GM12878 (cell line): ENCODE measurements around the gene SLC19A2. TPM values are rescaled to one million over a fixed set of nuclear protein-coding genes. Genes with fewer than 3 reads are reported as not detected.

Experiments
- ATAC-seq: fragments of 200-7000 bp; cut with Tn5 transposase; 3 replicates; pipeline ENCODE4 v1.9.1; 2020; ENCODE audit warnings: mild to moderate bottlenecking, moderate library complexity
- BruUV-seq: library from RNA; stranded (reverse); fragments of 400-500 nt; replicated peaks from 2 replicates; lab custom pipeline; 2021; lab: Mats Ljungman, UMichigan
- CTCF ChIA-PET: fragments of 300-600 bp; sonication (Branson Sonifier 250); formaldehyde crosslinking; extraction: SDS; loops from one replicate; lab custom pipeline; 2021; ENCODE audit warnings: inconsistent platforms; lab: Yijun Ruan, JAX
- POLR2A ChIA-PET: fragments of 350-600 bp; formaldehyde crosslinking; extraction: SDS; loops from one replicate; lab custom pipeline; 2021; ENCODE audit warnings: inconsistent platforms; lab: Charles Lee
- RAD21 ChIA-PET: fragments of 300-600 bp; sonication (Branson Sonifier 250); formaldehyde crosslinking; loops from one replicate; lab custom pipeline; 2023; ENCODE audit warnings: antibody characterized with exemption; ENCODE audit not compliant: unreplicated experiment; lab: Charles Lee
- SMC1A ChIA-PET: fragments of 300-600 bp; sonication (Branson Sonifier 250); formaldehyde crosslinking; loops from one replicate; lab custom pipeline; 2023; ENCODE audit not compliant: unreplicated experiment, uncharacterized antibody; lab: Charles Lee
- DNase-seq: peaks from one replicate; pipeline ENCODE4 v3.0.0-alpha.2; 2011; ENCODE audit warnings: low read depth, low spot score
- FAIRE-seq: peaks from 3 replicates; lab custom pipeline; 2011; peaks lifted over from hg19 to GRCh38; lab: Jason Lieb, UNC
- H2AFZ ChIP-seq: 2 replicates; pipeline ENCODE4 v1.6.0; 2011; ENCODE audit warnings: low read depth, low read length, control low read depth; ENCODE audit not compliant: control insufficient read depth
- H3K27ac ChIP-seq: 2 replicates; pipeline ENCODE4 v1.5.1; 2011; ENCODE audit warnings: control low read depth; ENCODE audit not compliant: control insufficient read depth, insufficient read depth
- H3K27me3 ChIP-seq, 2 experiments: replicated peaks in 1 of 2; 2 replicates each; pipeline versions ENCODE4 v1.6.0 to v1.6.1; 2011; ENCODE audit warnings: low read length in 1 of 2; ENCODE audit not compliant: control insufficient read depth in 2 of 2, insufficient read depth in 2 of 2
- H3K36me3 ChIP-seq, 2 experiments: 2 replicates each; pipeline ENCODE4 v1.5.1; 2011; ENCODE audit warnings: low read length in 1 of 2; ENCODE audit not compliant: control insufficient read depth in 2 of 2, insufficient read depth in 2 of 2
- H3K4me1 ChIP-seq: 2 replicates; pipeline ENCODE4 v1.6.1; 2011; ENCODE audit warnings: mild to moderate bottlenecking, low read length, moderate library complexity, mixed read lengths; ENCODE audit not compliant: control insufficient read depth, insufficient read depth
- H3K4me2 ChIP-seq: 2 replicates; pipeline ENCODE4 v1.6.0; 2011; ENCODE audit warnings: control low read depth; ENCODE audit not compliant: control insufficient read depth, insufficient read depth
- H3K4me3 ChIP-seq: fragments of 200-600 bp; sonication (generic); 2 replicates; pipeline ENCODE4 v1.5.1; 2016
- H3K79me2 ChIP-seq: 2 replicates; pipeline ENCODE4 v1.6.0; 2011; ENCODE audit warnings: low read length; ENCODE audit not compliant: control insufficient read depth, insufficient read depth
- H3K9ac ChIP-seq: 2 replicates; pipeline ENCODE4 v1.8.0; 2011; ENCODE audit warnings: low read length, control low read depth, mixed read lengths; ENCODE audit not compliant: control insufficient read depth, insufficient read depth
- H3K9me3 ChIP-seq: replicated peaks from 3 replicates; pipeline ENCODE4 v1.5.1; 2011; ENCODE audit warnings: mild to moderate bottlenecking, low read length; ENCODE audit not compliant: control insufficient read depth, insufficient read depth
- H4K20me1 ChIP-seq: 2 replicates; pipeline ENCODE4 v1.6.0; 2011; ENCODE audit not compliant: control insufficient read depth, insufficient read depth
- BHLHE40 ChIP-seq, 2 experiments: fragments of 450-650 bp in 1 of 2; IDR thresholded peaks; 2 replicates each; pipeline ENCODE4 v1.6.1; 2011 to 2017; ENCODE audit warnings: low read depth in 2 of 2, borderline replicate concordance in 1 of 2, improper control_type of control experiment in 1 of 2, low read length in 1 of 2, mild to moderate bottlenecking in 1 of 2
- CBX3 ChIP-seq: fragments of 200-600 bp; sonication (generic); IDR thresholded peaks from 2 replicates; pipeline ENCODE4 v1.6.1; 2016; ENCODE audit warnings: low read depth, borderline replicate concordance
- EED ChIP-seq: sonication (generic); IDR thresholded peaks from 2 replicates; pipeline ENCODE4 v1.6.1; 2016; ENCODE audit warnings: antibody characterized with exemption, low read depth
- IKZF1 ChIP-seq: fragments of 450-650 bp; conservative IDR thresholded peaks from 2 replicates; pipeline ENCODE4 v1.6.1; 2017; ENCODE audit warnings: antibody characterized with exemption, mild to moderate bottlenecking
- IKZF2 ChIP-seq, 2 experiments: fragments of 450-650 bp; IDR thresholded peaks; 2 replicates each; pipeline ENCODE4 v1.6.1; 2017; ENCODE audit warnings: mild to moderate bottlenecking in 2 of 2, moderate library complexity in 2 of 2
- JUNB ChIP-seq: IDR thresholded peaks from 2 replicates; pipeline ENCODE4 v1.6.1; 2016; ENCODE audit warnings: antibody characterized with exemption, mild to moderate bottlenecking
- MTA3 ChIP-seq: IDR thresholded peaks from 2 replicates; pipeline ENCODE4 v1.6.1; 2012; ENCODE audit warnings: low read length, inconsistent platforms, borderline replicate concordance
- RFX5 ChIP-seq: IDR thresholded peaks from 2 replicates; pipeline ENCODE4 v1.6.1; 2011; ENCODE audit warnings: low read depth, low read length, improper control_type of control experiment
- SIN3A ChIP-seq: IDR thresholded peaks from 2 replicates; pipeline ENCODE4 v1.6.1; 2012; ENCODE audit warnings: low read depth, low read length, improper control_type of control experiment
- SREBF1 ChIP-seq: IDR thresholded peaks from 2 replicates; pipeline ENCODE4 v1.6.1; 2012; ENCODE audit warnings: mild to moderate bottlenecking, low read length
- STAT1 ChIP-seq: fragments of 450-650 bp; conservative IDR thresholded peaks from 2 replicates; pipeline ENCODE4 v1.6.1; 2014; ENCODE audit warnings: antibody characterized with exemption, mild to moderate bottlenecking
- TAF1 ChIP-seq: IDR thresholded peaks from 2 replicates; pipeline ENCODE4 v1.6.1; 2011; ENCODE audit warnings: mild to moderate bottlenecking, low read depth, low read length, borderline replicate concordance
- TCF12 ChIP-seq: IDR thresholded peaks from 2 replicates; pipeline ENCODE4 v1.6.1; 2011; ENCODE audit warnings: low read depth, mild to moderate bottlenecking, low read length
- ZNF24 ChIP-seq: fragments of 450-650 bp; IDR thresholded peaks from 2 replicates; pipeline ENCODE4 v1.6.1; 2017; ENCODE audit warnings: antibody characterized with exemption, mild to moderate bottlenecking
- WGBS: methylation state at CpG from one replicate; pipeline ENCODE4 v1.1.6; 2016; ENCODE audit warnings: low lambda C conversion rate; ENCODE audit not compliant: insufficient replicate concordance, insufficient coverage; ENCODE audit errors: missing lambda C conversion rate; 5-methylcytosine and 5-hydroxymethylcytosine counted together
- in situ Hi-C: fragments of 300-500 bp; cut with MboI; formaldehyde crosslinking; loops from 9 replicates; pipeline ENCODE4 v1.14.3; 2018; ENCODE audit warnings: mixed read lengths
- intact Hi-C: fragments of 100-400 bp; cut with micrococcal nuclease; formaldehyde crosslinking; loops from one replicate; pipeline ENCODE4 v1.14.2; 2022; ENCODE audit not compliant: unreplicated experiment
- polyA plus RNA-seq, 11 experiments: library from polyadenylated mRNA; depleted of rRNA in 4 of 11; unstranded in 6 of 11; stranded (reverse) in 5 of 11; fragments of >200 nt; fragmentation: Nextera tagmentation in 4 of 11; fragmentation: Illumina TruSeq in 1 of 11; extraction: Ambion mirVana in 4 of 11; extraction: Trizol in 1 of 11; gene quantifications; 1 replicate in 1 of 11; 2 replicates in 10 of 11; pipeline versions ENCODE4 v1.2.1 to v1.2.3, GENCODE V29; 2011 to 2016; ENCODE audit warnings: inconsistent platforms in 2 of 11, missing spikeins in 2 of 11, low read depth in 1 of 11
- small RNA-seq: library from RNA; depleted of rRNA; stranded (forward); fragments of <200 nt; gene quantifications from one replicate; pipeline ENCODE3, GENCODE V24; 2014
- total RNA-seq, 4 experiments: library from RNA; depleted of rRNA in 3 of 4; stranded (reverse); fragments of >200 nt in 3 of 4; fragmentation: Illumina TruSeq in 1 of 4; extraction: Trizol in 1 of 4; gene quantifications; 2 replicates each; pipeline versions ENCODE4 v1.2.1 to v1.2.3, GENCODE V29; 2013 to 2021
- TF ChIP-seq, protein P1 (sequence below): IDR thresholded peaks from 2 replicates; pipeline ENCODE4 v1.6.1; 2012; ENCODE audit warnings: low read depth, low read length, improper control_type of control experiment
- TF ChIP-seq, protein P2 (sequence below): IDR thresholded peaks from 2 replicates; pipeline ENCODE4 v1.6.1; 2011; ENCODE audit warnings: low read depth, low read length, improper control_type of control experiment, borderline replicate concordance

SLC19A2 gene
- total and polyA plus RNA-seq, 10 of the 15 experiments (the other 5 are each of a cell fraction or from before 2014, with no cell fraction given) = 1.2 to 7.8 (median 2.5) TPM

DNA sequence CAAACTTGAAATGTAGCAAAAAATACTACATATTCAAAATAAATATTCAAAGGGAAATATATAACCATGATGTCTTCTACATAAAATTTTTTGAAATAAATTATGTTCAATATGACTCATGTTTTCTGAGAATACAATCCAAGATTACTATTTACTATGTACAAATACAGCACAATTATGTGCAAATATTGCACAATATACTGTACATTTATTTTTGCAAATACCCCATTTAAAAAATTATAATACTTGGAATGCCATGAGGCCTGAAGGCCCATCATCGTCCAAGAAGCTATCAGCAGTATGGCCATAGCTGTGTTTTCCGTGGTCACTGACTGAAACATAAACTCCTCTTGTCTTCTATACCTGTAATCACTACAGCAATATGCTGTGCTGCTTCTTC lies 70.8 kb downstream of the SLC19A2 start:
- H2AFZ ChIP-seq = no peak overlapping the region
- ChIA-PET CTCF (interaction anchor here (1.3 kb wide), 1 partner anchor 8 kb away, joined by 3 read pairs; no protein-coding TSS in a partner anchor), RAD21 (no interaction called here), POLR2A (no interaction called here), SMC1A (no interaction called here)
- DNase-seq (no peak), FAIRE-seq (no peak), ATAC-seq (no peak)
- H3K9me3 ChIP-seq = no peaks in the 10 kb centered on the region
- no peak overlapping the region for H3K4me2 ChIP-seq
- no peaks in the 10 kb centered on the region for H3K79me2 ChIP-seq
- BruUV-seq = no TSS peak
- in situ Hi-C loops = no loop called here
- no peak overlapping the region for H3K4me3 ChIP-seq
- no peak overlapping the region for H3K27ac ChIP-seq
- H4K20me1 ChIP-seq = no peaks in the 10 kb centered on the region
- H3K9ac ChIP-seq = no peak overlapping the region
- intact Hi-C loops = no loop called here
- H3K4me1 ChIP-seq = no peaks in the 10 kb centered on the region
- TF ChIP-seq JUNB (no peak), SIN3A (no peak), BHLHE40 (IDR thresholded peaks at IDR 0.05; ENCODE audit: borderline replicate concordance in 1 of 2, low read depth in 2 of 2, low read length in 1 of 2) (no peak), TCF12 (no peak), IKZF1 (no peak), IKZF2 (IDR thresholded peaks at IDR 0.05) (no peak), SREBF1 (no peak), CBX3 (no peak), STAT1 (no peak), MTA3 (no peak), TAF1 (no peak), ZNF24 (no peak), RFX5 (no peak), EED (no peak)
- TF ChIP-seq, protein P1, sequence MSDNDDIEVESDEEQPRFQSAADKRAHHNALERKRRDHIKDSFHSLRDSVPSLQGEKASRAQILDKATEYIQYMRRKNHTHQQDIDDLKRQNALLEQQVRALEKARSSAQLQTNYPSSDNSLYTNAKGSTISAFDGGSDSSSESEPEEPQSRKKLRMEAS = no peak
- TF ChIP-seq, protein P2, sequence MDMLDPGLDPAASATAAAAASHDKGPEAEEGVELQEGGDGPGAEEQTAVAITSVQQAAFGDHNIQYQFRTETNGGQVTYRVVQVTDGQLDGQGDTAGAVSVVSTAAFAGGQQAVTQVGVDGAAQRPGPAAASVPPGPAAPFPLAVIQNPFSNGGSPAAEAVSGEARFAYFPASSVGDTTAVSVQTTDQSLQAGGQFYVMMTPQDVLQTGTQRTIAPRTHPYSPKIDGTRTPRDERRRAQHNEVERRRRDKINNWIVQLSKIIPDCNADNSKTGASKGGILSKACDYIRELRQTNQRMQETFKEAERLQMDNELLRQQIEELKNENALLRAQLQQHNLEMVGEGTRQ = no peak
- no peaks in the 10 kb centered on the region for H3K36me3 ChIP-seq
- no peaks in the 10 kb centered on the region for H3K27me3 ChIP-seq
- 90% methylated on average over 2 of the region's 2 CpGs for WGBS

Small RNA genes lying within 50 kb of the gene (small RNA-seq; reads per million reads assigned to genes)
- gene AL021068.2 = not detected

Other genes starting within 250 kb of the SLC19A2 start
- 1.5 and 2.1 TPM in 2 replicates for gene NME7, start 118.1 kb downstream of the SLC19A2 start, total RNA-seq (2014; rRNA removed)
- 5.4 and 6.2 TPM in 2 replicates for gene NME7, start 118.1 kb downstream of the SLC19A2 start, total RNA-seq (2014; rRNA removed; fragmentation: Illumina TruSeq; extraction: Trizol)
- gene NME7, start 118.1 kb downstream of the SLC19A2 start, total RNA-seq (2021) = 3.7 and 4.2 TPM in 2 replicates
- 15.6 and 24.6 TPM in 2 replicates for gene NME7, start 118.1 kb downstream of the SLC19A2 start, polyA plus RNA-seq (2011; rRNA removed)
- 6.6 and 7.2 TPM in 2 replicates for gene NME7, start 118.1 kb downstream of the SLC19A2 start, polyA plus RNA-seq (2014; fragmentation: Illumina TruSeq; extraction: Trizol)
- 1 to 10 TPM; 8.0 to 8.1 TPM for gene NME7, start 118.1 kb downstream of the SLC19A2 start, polyA plus RNA-seq (2014; fragmentation: Nextera tagmentation; extraction: Ambion mirVana)
- gene NME7, start 118.1 kb downstream of the SLC19A2 start, polyA plus RNA-seq (2014; rRNA removed) = 4.5 and 5.5 TPM in 2 replicates
- 1 to 10 TPM; 7.2 to 8.2 TPM for gene NME7, start 118.1 kb downstream of the SLC19A2 start, polyA plus RNA-seq (2016; fragmentation: Nextera tagmentation; extraction: Ambion mirVana)
- gene BLZF1, start 117.7 kb downstream of the SLC19A2 start, total RNA-seq (2014; rRNA removed) = 6.6 and 9.2 TPM in 2 replicates
- 8.9 and 10.0 TPM in 2 replicates for gene BLZF1, start 117.7 kb downstream of the SLC19A2 start, total RNA-seq (2014; rRNA removed; fragmentation: Illumina TruSeq; extraction: Trizol)
- gene BLZF1, start 117.7 kb downstream of the SLC19A2 start, total RNA-seq (2021) = 7.0 and 7.2 TPM in 2 replicates
- gene BLZF1, start 117.7 kb downstream of the SLC19A2 start, polyA plus RNA-seq (2011; rRNA removed) = 11.9 and 21.5 TPM in 2 replicates
- gene BLZF1, start 117.7 kb downstream of the SLC19A2 start, polyA plus RNA-seq (2014; fragmentation: Illumina TruSeq; extraction: Trizol) = 9.1 and 11.2 TPM in 2 replicates
- gene BLZF1, start 117.7 kb downstream of the SLC19A2 start, polyA plus RNA-seq (2014; fragmentation: Nextera tagmentation; extraction: Ambion mirVana) = 1 to 10 TPM; 6.4 to 9.4 TPM
- 4.1 and 5.1 TPM in 2 replicates for gene BLZF1, start 117.7 kb downstream of the SLC19A2 start, polyA plus RNA-seq (2014; rRNA removed)
- gene BLZF1, start 117.7 kb downstream of the SLC19A2 start, polyA plus RNA-seq (2016; fragmentation: Nextera tagmentation; extraction: Ambion mirVana) = 10 to 100 TPM; 10.2 to 11.7 TPM
- gene CCDC181, start 58.5 kb downstream of the SLC19A2 start, total RNA-seq (2014; rRNA removed) = not detected in 2 replicates
- not detected in 2 replicates for gene CCDC181, start 58.5 kb downstream of the SLC19A2 start, total RNA-seq (2014; rRNA removed; fragmentation: Illumina TruSeq; extraction: Trizol)
- not detected in 2 replicates for gene CCDC181, start 58.5 kb downstream of the SLC19A2 start, total RNA-seq (2021)
- gene CCDC181, start 58.5 kb downstream of the SLC19A2 start, polyA plus RNA-seq (2011; rRNA removed) = not detected in 2 replicates
- gene CCDC181, start 58.5 kb downstream of the SLC19A2 start, polyA plus RNA-seq (2014; fragmentation: Illumina TruSeq; extraction: Trizol) = not detected in 2 replicates
- not detected for gene CCDC181, start 58.5 kb downstream of the SLC19A2 start, polyA plus RNA-seq (2014; fragmentation: Nextera tagmentation; extraction: Ambion mirVana)
- gene CCDC181, start 58.5 kb downstream of the SLC19A2 start, polyA plus RNA-seq (2014; rRNA removed) = not detected in 2 replicates
- gene CCDC181, start 58.5 kb downstream of the SLC19A2 start, polyA plus RNA-seq (2016; fragmentation: Nextera tagmentation; extraction: Ambion mirVana) = not detected
- under 0.01 and 0.22 TPM in 2 replicates for gene F5, start 100.5 kb upstream of the SLC19A2 start, total RNA-seq (2014; rRNA removed)
- gene F5, start 100.5 kb upstream of the SLC19A2 start, total RNA-seq (2014; rRNA removed; fragmentation: Illumina TruSeq; extraction: Trizol) = 0.09 and 0.18 TPM in 2 replicates
- gene F5, start 100.5 kb upstream of the SLC19A2 start, total RNA-seq (2021) = 0.29 and 0.72 TPM in 2 replicates
- 3.8 and 4.9 TPM in 2 replicates for gene F5, start 100.5 kb upstream of the SLC19A2 start, polyA plus RNA-seq (2011; rRNA removed)
- 0.40 and 0.54 TPM in 2 replicates for gene F5, start 100.5 kb upstream of the SLC19A2 start, polyA plus RNA-seq (2014; fragmentation: Illumina TruSeq; extraction: Trizol)
- gene F5, start 100.5 kb upstream of the SLC19A2 start, polyA plus RNA-seq (2014; fragmentation: Nextera tagmentation; extraction: Ambion mirVana) = under 1 TPM; 0.29 to 0.46 TPM
- 0.09 and 0.47 TPM in 2 replicates for gene F5, start 100.5 kb upstream of the SLC19A2 start, polyA plus RNA-seq (2014; rRNA removed)
- under 1 TPM; 0.13 to 0.35 TPM for gene F5, start 100.5 kb upstream of the SLC19A2 start, polyA plus RNA-seq (2016; fragmentation: Nextera tagmentation; extraction: Ambion mirVana)
- gene SELP, start 144.2 kb upstream of the SLC19A2 start, total RNA-seq (2014; rRNA removed) = not detected in 2 replicates
- 0.04 TPM in 1 of 2 replicates, not detected in the other for gene SELP, start 144.2 kb upstream of the SLC19A2 start, total RNA-seq (2014; rRNA removed; fragmentation: Illumina TruSeq; extraction: Trizol)
- not detected in 2 replicates for gene SELP, start 144.2 kb upstream of the SLC19A2 start, total RNA-seq (2021)
- 0.23 and 0.40 TPM in 2 replicates for gene SELP, start 144.2 kb upstream of the SLC19A2 start, polyA plus RNA-seq (2011; rRNA removed)
- 0.06 TPM in 1 of 2 replicates, not detected in the other for gene SELP, start 144.2 kb upstream of the SLC19A2 start, polyA plus RNA-seq (2014; fragmentation: Illumina TruSeq; extraction: Trizol)
- gene SELP, start 144.2 kb upstream of the SLC19A2 start, polyA plus RNA-seq (2014; fragmentation: Nextera tagmentation; extraction: Ambion mirVana) = not detected
- not detected in 2 replicates for gene SELP, start 144.2 kb upstream of the SLC19A2 start, polyA plus RNA-seq (2014; rRNA removed)
- not detected for gene SELP, start 144.2 kb upstream of the SLC19A2 start, polyA plus RNA-seq (2016; fragmentation: Nextera tagmentation; extraction: Ambion mirVana)
- 37.2 and 41.6 TPM in 2 replicates for gene SELL, start 225.7 kb upstream of the SLC19A2 start, total RNA-seq (2014; rRNA removed)
- gene SELL, start 225.7 kb upstream of the SLC19A2 start, total RNA-seq (2014; rRNA removed; fragmentation: Illumina TruSeq; extraction: Trizol) = 50.5 and 52.1 TPM in 2 replicates
- 43.6 and 55.2 TPM in 2 replicates for gene SELL, start 225.7 kb upstream of the SLC19A2 start, total RNA-seq (2021)
- 49.7 and 61.0 TPM in 2 replicates for gene SELL, start 225.7 kb upstream of the SLC19A2 start, polyA plus RNA-seq (2011; rRNA removed)
- gene SELL, start 225.7 kb upstream of the SLC19A2 start, polyA plus RNA-seq (2014; fragmentation: Illumina TruSeq; extraction: Trizol) = 66.0 and 78.2 TPM in 2 replicates
- 10 to 100 TPM; 53.5 to 63.2 TPM for gene SELL, start 225.7 kb upstream of the SLC19A2 start, polyA plus RNA-seq (2014; fragmentation: Nextera tagmentation; extraction: Ambion mirVana)
- gene SELL, start 225.7 kb upstream of the SLC19A2 start, polyA plus RNA-seq (2014; rRNA removed) = 29.6 and 40.9 TPM in 2 replicates
- 10 to 100 TPM; 31.8 to 35.3 TPM for gene SELL, start 225.7 kb upstream of the SLC19A2 start, polyA plus RNA-seq (2016; fragmentation: Nextera tagmentation; extraction: Ambion mirVana)
- gene SELE, start 248.1 kb upstream of the SLC19A2 start, total RNA-seq (2014; rRNA removed) = not detected in 2 replicates
- gene SELE, start 248.1 kb upstream of the SLC19A2 start, total RNA-seq (2014; rRNA removed; fragmentation: Illumina TruSeq; extraction: Trizol) = not detected in 2 replicates
- not detected in 2 replicates for gene SELE, start 248.1 kb upstream of the SLC19A2 start, total RNA-seq (2021)
- gene SELE, start 248.1 kb upstream of the SLC19A2 start, polyA plus RNA-seq (2011; rRNA removed) = not detected in 2 replicates
- gene SELE, start 248.1 kb upstream of the SLC19A2 start, polyA plus RNA-seq (2014; fragmentation: Illumina TruSeq; extraction: Trizol) = not detected in 2 replicates
- not detected for gene SELE, start 248.1 kb upstream of the SLC19A2 start, polyA plus RNA-seq (2014; fragmentation: Nextera tagmentation; extraction: Ambion mirVana)
- gene SELE, start 248.1 kb upstream of the SLC19A2 start, polyA plus RNA-seq (2014; rRNA removed) = not detected in 2 replicates
- not detected for gene SELE, start 248.1 kb upstream of the SLC19A2 start, polyA plus RNA-seq (2016; fragmentation: Nextera tagmentation; extraction: Ambion mirVana)